Vagina (tissue), 2 donors: Measurements from ENCODE around the gene SPATA20. TPM values are rescaled to one million over a fixed set of nuclear protein-coding genes. Genes with fewer than 3 reads are reported as not detected.
A peak's percentile ranks its signal among the peaks of the same experiment; 100 is the strongest.

Experiments
- DNase-seq, 2 donors: peaks; one replicate each; pipeline ENCODE4 v3.0.0-alpha.2; 2017; ENCODE audit errors: extremely low spot score in 2 of 2
- H3K27ac ChIP-seq: fragments of 200-600 bp; sonication (generic); one replicate; pipeline ENCODE4 v1.5.1; 2019
- H3K27me3 ChIP-seq: fragments of 200-600 bp; sonication (generic); one replicate; pipeline ENCODE4 v1.5.1; 2019
- H3K36me3 ChIP-seq, 2 donors: fragments of 200-600 bp; sonication (generic); one replicate each; pipeline ENCODE4 v1.5.1; 2017 to 2019
- H3K4me1 ChIP-seq: fragments of 200-600 bp; sonication (generic); one replicate; pipeline ENCODE4 v1.5.1; 2019
- H3K4me3 ChIP-seq, 2 donors: fragments of 200-600 bp; sonication (generic); 1 replicate in 1 of 2; 2 replicates in 1 of 2; pipeline ENCODE4 v1.5.1; 2016 to 2019
- H3K9me3 ChIP-seq: fragments of 200-600 bp; sonication (generic); one replicate; pipeline ENCODE4 v1.5.1; 2019
- POLR2A ChIP-seq, 2 donors: fragments of 450-650 bp; IDR thresholded peaks; one replicate each; pipeline ENCODE4 v1.6.1; 2017; ENCODE audit warnings: antibody characterized with exemption in 2 of 2, mild to moderate bottlenecking in 2 of 2, moderate library complexity in 2 of 2
- POLR2AphosphoS5 ChIP-seq, 2 donors: sonication (generic); formaldehyde crosslinking; IDR thresholded peaks; one replicate each; pipeline ENCODE4 v1.9.0; 2017; ENCODE audit warnings: antibody characterized with exemption in 2 of 2, mild to moderate bottlenecking in 2 of 2, low read depth in 1 of 2; ENCODE audit not compliant: insufficient read depth in 1 of 2
- intact Hi-C: fragments of 100-400 bp; cut with DNase I; formaldehyde crosslinking; loops from one replicate; pipeline ENCODE4 v1.15.1; 2023
- total RNA-seq: library from RNA; depleted of rRNA; stranded (reverse); fragments of >200 nt; gene quantifications from one replicate; pipeline ENCODE4 v1.2.3, GENCODE V29; 2016
- TF ChIP-seq, protein P1 (sequence below), 3 experiments: fragments of 450-650 bp in 2 of 3; fragments of 200-600 bp in 1 of 3; sonication (generic) in 1 of 3; IDR thresholded peaks; one replicate each; pipeline ENCODE4 v1.5.1; 2017 to 2019; ENCODE audit warnings: antibody characterized with exemption in 3 of 3, mild to moderate bottlenecking in 2 of 3, moderate library complexity in 2 of 3

Gene SPATA20
- total RNA-seq, 1 donor from 2014 or later, result 73.4 TPM

- Histone ChIP-seq H3K4me3 (peak overlapping the region; percentile 55 to 79), H3K4me1 (peaks cover 77% of the 10 kb centered on the region), H3K27me3 (no peaks in the 10 kb centered on the region), H3K27ac (peak overlapping the region; percentile 92), H3K36me3 (no peaks in the 10 kb centered on the region), H3K9me3 (no peaks in the 10 kb centered on the region)
- intact Hi-C loops, result no loop called here
- DNase-seq, result no peak
- TF ChIP-seq, protein P1, sequence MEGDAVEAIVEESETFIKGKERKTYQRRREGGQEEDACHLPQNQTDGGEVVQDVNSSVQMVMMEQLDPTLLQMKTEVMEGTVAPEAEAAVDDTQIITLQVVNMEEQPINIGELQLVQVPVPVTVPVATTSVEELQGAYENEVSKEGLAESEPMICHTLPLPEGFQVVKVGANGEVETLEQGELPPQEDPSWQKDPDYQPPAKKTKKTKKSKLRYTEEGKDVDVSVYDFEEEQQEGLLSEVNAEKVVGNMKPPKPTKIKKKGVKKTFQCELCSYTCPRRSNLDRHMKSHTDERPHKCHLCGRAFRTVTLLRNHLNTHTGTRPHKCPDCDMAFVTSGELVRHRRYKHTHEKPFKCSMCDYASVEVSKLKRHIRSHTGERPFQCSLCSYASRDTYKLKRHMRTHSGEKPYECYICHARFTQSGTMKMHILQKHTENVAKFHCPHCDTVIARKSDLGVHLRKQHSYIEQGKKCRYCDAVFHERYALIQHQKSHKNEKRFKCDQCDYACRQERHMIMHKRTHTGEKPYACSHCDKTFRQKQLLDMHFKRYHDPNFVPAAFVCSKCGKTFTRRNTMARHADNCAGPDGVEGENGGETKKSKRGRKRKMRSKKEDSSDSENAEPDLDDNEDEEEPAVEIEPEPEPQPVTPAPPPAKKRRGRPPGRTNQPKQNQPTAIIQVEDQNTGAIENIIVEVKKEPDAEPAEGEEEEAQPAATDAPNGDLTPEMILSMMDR (IDR thresholded peaks at IDR 0.05), result no peak
- TF ChIP-seq POLR2AphosphoS5 (IDR thresholded peaks at IDR 0.05; ENCODE audit: insufficient read depth in 1 of 2, low read depth in 1 of 2), result no peak
- TF ChIP-seq POLR2A (IDR thresholded peaks at IDR 0.05), result no peak
These were observed 14.2 kb downstream of the SPATA20 start for GRCh38 chr17:50560931-50561745.

GRCh38 chr17:50561746-50562141 is 14.8 kb downstream of the SPATA20 start:
- Histone ChIP-seq H3K27me3 (no peaks in the 10 kb centered on the region), H3K4me3 (peak overlapping the region; percentile 55 to 79), H3K36me3 (no peaks in the 10 kb centered on the region), H3K27ac (peak overlapping the region; percentile 92), H3K9me3 (no peaks in the 10 kb centered on the region), H3K4me1 (peaks cover 77% of the 10 kb centered on the region)
- DNase-seq, result no peak
- TF ChIP-seq POLR2AphosphoS5 (IDR thresholded peaks at IDR 0.05; ENCODE audit: insufficient read depth in 1 of 2, low read depth in 1 of 2) (no peak), POLR2A (IDR thresholded peaks at IDR 0.05) (no peak)
- TF ChIP-seq, protein P1 (IDR thresholded peaks at IDR 0.05), result no peak
- intact Hi-C loops, result no loop called here

- H3K4me3 ChIP-seq, result peak overlapping the region; percentile 55 to 79
- TF ChIP-seq, protein P1 (IDR thresholded peaks at IDR 0.05), result no peak
- TF ChIP-seq POLR2AphosphoS5 (IDR thresholded peaks at IDR 0.05; ENCODE audit: insufficient read depth in 1 of 2, low read depth in 1 of 2), result no peak
- TF ChIP-seq POLR2A (IDR thresholded peaks at IDR 0.05), result no peak
- peaks cover 70% of the 10 kb centered on the region for H3K4me1 ChIP-seq
- H3K9me3 ChIP-seq, result no peaks in the 10 kb centered on the region
- no peaks in the 10 kb centered on the region for H3K36me3 ChIP-seq
- peak overlapping the region; percentile 92 for H3K27ac ChIP-seq
- intact Hi-C loops, result no loop called here
- no peaks in the 10 kb centered on the region for H3K27me3 ChIP-seq
- DNase-seq, result no peak
These were observed 15.5 kb downstream of the SPATA20 start for GRCh38 chr17:50562242-50563091.

DNA sequence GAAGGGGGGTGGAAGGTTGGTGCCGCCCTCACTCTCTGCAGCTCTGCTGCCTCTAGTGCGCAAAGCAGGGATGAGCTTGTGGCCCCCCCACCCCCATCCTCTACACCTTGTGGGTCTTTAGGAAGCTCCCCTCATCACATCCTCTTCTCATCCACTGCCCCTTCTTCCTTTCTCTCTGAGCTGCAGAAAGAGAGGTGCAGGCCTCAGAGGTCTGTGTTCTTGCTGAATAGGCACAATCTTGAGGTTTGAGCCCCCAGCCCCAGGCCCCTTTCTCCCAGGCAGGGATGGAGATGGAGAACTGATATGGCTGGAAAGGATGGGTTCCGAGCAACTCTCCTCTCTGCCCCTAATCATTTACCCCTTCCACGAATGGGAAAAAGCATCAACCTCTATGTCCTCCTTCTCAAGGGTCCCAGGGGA is 16.1 kb downstream of the SPATA20 start:
- H3K4me1 ChIP-seq, result peaks cover 70% of the 10 kb centered on the region
- no peak for DNase-seq
- TF ChIP-seq POLR2A (IDR thresholded peaks at IDR 0.05) (no peak), POLR2AphosphoS5 (IDR thresholded peaks at IDR 0.05; ENCODE audit: insufficient read depth in 1 of 2, low read depth in 1 of 2) (no peak)
- TF ChIP-seq, protein P1 (IDR thresholded peaks at IDR 0.05), result no peak
- H3K4me3 ChIP-seq, result no peak overlapping the region
- H3K27ac ChIP-seq, result peak overlapping the region; percentile 92
- H3K27me3 ChIP-seq, result no peaks in the 10 kb centered on the region
- intact Hi-C loops, result no loop called here
- no peaks in the 10 kb centered on the region for H3K9me3 ChIP-seq
- H3K36me3 ChIP-seq, result no peaks in the 10 kb centered on the region
